Activated CD8-positive, alpha-beta memory T cell treated with anti-CD3 and anti-CD28 coated beads for 24 hours (primary cell): ENCODE data around the gene CLDN5.
"Not testable (repeated sequence)": the region's sequence is repeated elsewhere in the genome, so short reads cannot be mapped to it uniquely, and the experiment has no call there.

Experiments
- DNase-seq: peaks from one replicate; pipeline ENCODE4 v3.0.0-alpha.2; 2020

The CLDN5 gene

GRCh38 chr22:19524170-19525115, at the start of gene CLDN5:
Gene CLDN5 (minus strand): TSS chr22:19524410. CDS start chr22:19524255, 155 bp downstream.
- peak; percentile 54 for DNase-seq

- no peak for DNase-seq
These were observed 47.8 kb upstream of the CLDN5 start for GRCh38 chr22:19571995-19572394.

GRCh38 chr22:19571207-19571795, 47.1 kb upstream of the CLDN5 start:
- no peak for DNase-seq

DNA sequence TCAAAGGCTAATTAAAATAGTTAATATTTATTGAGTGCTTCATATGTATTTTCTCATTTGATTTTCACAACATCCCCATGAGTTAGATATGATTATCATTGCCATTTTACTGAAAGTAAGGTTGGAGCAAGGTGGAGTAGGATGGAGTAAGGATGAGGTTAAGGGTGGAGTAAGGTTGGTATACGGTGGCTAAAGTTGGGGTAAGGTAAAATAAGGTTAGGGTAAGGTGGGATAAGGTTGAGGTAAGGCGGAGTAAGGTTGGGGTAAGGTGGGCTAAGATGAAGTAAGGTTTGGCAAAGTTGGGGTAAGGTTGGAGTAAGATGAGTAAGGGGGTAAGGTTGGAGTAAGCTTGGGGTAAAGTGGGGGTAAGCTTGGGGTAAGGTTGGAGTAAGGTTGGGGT, 45.8 kb upstream of the CLDN5 start:
- no peak for DNase-seq

DNA sequence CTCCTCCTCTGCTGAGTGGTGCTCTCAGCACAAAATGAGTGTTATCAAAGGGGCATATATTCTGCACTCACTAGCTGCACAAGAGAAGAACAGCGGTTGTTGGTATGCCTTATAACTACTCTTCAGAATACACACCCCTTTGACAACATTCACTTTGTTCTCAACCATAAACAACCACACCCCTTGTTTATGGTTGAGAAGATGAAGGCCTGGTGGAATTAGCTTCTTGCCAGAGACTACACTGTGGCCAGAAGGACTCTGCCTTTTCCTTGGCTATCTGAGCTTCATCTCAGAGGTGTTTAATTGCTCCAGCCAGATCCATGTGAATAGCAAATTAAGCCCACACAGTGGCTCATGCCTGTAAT, 45.0 kb upstream of the CLDN5 start:
- no peak for DNase-seq

DNA sequence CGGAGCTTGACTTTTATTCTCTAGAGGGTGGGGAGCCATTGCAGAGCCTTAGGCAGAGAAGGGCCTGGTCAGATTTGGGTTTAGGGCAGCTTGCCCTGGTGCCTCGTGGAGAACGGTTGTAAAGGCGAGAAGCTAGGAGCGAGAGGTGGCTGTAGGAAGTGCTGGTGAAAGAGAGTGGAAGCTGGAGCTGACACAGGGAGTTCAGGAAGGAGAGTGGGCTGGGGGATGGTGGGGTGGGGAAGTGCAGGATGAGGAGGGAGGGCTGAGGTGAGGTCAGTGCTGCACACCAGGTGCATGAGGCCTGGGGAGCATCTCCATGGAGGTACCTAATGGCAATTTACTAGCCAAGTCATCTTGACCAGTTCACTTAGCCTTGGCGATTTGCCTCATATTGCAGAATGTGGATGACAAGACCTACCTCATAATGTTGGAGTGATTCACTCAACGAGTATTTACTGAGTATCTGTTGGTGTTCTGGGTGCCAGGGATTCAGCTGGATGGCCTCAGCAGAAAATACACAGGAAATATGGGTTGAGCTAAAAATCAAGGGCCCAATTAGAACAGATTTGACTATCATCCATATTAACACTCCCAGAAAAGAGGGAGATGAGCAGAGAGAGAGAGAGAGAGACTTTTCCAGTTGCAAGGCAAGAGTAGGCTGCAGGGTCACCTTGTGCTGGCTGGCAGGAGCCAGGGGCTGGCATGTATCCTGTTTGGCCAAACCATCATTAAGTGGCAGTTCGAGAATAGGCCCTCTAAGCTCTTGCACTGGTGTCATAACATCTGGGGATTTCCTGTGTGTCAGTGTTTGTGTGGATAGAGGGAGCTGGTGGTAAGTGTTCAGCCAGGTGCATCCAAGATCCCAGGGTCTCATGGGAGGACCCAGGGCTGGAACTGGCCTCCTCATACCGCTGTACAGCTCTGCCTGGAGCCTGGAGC, 44.4 kb upstream of the CLDN5 start:
- DNase-seq = no peak

GRCh38 chr22:19567157-19568009, 43.2 kb upstream of the CLDN5 start:
- DNase-seq = no peak

DNA sequence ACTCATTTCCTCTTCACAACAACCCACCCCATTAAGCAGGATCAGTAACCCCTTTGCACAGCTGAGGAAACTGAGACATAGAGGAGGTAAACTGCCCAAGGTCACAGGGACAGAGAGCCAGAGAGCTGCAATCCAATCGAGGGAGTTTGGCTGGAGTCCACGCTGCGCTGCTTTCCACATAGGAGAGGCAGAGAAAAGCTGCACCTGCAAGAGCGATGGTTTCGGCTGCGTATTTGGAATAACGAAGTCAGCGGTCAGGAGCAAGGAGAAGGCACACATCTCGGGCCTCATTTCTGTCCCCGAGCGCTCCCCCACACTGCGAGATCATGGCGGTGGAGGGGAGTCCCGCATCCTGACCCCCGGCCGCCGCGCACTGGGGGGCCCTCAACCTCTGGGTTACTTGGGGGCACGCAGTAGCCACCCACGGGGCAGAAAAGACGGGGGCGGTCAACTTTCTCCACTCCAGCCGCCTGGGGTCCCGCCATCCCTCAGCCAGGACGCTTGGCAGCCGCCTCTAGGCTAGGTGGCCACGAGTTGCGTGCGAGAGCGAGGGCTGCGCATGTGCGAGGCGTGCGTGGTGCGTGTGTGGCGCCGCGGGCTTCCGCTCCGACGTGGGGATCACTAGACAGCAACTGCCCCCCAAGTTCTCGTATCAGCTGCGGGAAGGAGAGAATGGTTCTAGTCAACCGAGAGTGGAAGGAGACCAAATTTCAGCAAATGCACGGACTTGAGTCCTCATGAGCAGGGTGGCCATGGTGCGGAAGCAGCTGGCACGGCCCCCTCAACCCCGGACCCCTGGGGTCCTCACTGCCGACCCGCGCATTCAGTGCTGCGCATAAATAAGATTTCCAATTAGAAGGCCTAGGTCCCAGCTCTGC, 42.3 kb upstream of the CLDN5 start:
- DNase-seq = no peak

DNA sequence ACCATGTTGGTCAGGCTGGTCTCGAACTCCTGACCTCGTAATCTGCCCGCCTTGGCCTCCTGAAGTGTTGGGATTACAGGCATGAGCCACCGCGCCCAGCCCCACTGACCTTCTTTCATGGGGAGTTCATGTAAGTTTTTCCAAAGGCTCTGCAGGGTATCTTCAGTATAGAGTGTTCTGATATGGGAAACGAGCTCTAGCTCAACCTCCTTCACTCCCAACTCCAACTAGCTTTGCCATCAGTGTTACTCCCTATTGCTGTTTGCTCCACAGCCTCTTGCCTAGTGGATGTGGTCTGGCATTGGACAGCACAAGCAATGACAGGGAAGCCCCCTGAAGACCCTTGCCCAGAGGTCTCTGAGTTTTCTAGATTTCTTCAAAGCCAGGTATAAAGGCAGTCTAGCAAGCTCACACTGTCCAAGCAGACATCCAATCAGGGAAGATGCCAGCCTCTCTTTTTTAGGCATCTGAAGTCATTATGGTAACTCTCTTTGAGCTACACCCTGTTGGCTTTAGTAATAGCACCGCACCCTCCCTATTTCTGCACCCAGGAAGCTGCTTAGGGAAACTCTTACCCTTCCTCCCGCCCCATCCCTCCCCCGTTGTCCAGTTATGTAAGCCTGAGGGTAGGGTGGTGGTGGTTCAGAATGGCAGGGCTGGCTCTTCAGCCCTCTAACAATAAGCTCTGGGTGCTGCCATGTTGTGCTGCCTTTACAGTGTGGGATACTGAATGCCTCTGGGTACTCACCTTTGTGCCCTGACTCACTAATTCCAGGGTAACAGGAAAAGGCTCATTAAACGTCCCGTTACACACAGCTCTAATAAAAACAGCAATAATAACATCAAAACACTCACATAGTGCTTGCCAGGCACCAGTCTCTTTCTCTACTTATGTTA, 41.4 kb upstream of the CLDN5 start:
- no peak for DNase-seq

DNA sequence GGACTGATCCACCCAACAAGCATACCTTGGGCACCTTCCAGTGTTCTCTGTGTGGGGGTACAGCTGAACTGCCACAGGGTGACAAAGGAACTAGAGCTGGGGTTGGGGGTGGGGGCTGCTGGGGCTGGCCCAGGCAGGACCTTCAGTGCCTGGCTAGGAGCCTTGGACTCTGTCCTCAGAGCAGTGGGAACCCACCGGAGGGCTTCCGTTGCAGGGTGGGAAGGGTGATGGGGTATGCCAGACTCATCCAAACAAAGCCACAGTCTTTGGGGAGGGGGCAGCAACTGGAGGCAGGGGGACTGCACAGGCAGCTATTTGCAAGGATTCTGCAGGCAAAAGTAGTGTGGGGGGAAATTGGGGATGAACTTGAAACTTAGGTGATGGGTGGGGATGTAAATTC, 35.7 kb upstream of the CLDN5 start:
- DNase-seq = no peak

DNA sequence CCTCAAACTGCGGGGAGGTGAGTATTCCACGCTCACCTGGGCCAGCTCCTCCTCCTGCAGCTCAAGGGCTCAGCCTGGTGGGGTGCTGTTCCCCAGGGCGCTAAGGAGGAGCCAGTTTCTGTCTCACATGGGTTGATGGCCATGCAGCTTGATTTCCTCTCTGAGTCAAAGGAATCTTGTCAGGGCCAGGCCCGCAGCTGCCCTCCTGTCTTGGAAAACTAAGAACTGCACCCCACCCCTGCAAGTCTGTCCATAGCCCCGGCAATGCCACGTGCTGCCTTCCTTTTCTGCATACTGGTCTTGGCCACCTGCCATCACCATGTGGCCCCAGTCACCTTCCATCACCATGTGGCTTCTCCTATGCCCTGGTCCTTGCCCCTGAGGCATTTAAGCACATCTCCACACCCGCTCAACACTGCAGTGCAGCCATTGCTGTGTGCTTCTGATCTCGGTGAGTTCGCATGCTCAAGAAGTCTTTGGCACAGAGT, 35.2 kb upstream of the CLDN5 start:
- DNase-seq = no peak

GRCh38 chr22:19556963-19557545, 32.8 kb upstream of the CLDN5 start:
- no peak for DNase-seq

GRCh38 chr22:19555651-19556050, 31.4 kb upstream of the CLDN5 start:
- no peak for DNase-seq

GRCh38 chr22:19554834-19555404, 30.7 kb upstream of the CLDN5 start:
- DNase-seq = no peak

GRCh38 chr22:19553201-19553600, 29.0 kb upstream of the CLDN5 start:
- no peak for DNase-seq

- no peak for DNase-seq
These were observed 26.2 kb upstream of the CLDN5 start for GRCh38 chr22:19550382-19550781.

DNA sequence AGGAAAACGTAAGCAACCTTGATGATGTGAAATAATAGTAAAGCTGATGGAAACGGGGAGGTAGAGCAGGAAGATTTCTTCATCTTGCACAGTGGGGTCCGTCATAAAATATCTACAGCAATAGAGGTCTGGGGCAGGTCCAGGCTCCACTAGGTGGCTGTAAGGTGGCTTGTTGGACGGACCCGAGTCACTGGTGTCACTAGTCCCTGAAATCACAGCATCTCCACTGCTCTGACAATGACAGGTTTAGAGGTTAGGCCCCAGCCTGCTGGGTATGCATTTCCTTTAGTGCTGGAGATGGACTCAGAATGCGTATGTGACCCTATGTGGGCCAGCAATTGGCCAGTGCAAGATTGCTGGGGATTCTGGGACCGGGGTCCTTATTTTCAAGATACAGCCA, 25.2 kb upstream of the CLDN5 start:
- DNase-seq = no peak

DNA sequence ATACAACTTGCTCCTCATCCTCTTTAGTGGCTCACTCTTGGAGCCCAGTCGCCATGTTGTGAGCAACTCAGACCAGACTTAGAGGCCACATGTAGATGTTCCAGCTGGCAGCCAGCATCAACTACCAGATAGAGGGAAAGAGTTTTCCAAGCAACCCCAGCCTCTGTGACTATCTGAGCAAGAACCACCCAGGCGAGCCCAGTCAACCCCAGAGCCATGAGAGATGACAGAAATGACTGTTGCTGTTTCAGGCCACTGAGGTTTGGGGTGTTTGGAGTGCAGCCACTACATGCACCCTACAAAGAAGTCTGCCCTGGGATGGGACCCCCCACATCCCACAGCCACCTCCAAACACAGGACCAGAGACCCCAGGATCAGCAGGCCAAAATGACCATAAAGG, 24.8 kb upstream of the CLDN5 start:
- DNase-seq = no peak

DNA sequence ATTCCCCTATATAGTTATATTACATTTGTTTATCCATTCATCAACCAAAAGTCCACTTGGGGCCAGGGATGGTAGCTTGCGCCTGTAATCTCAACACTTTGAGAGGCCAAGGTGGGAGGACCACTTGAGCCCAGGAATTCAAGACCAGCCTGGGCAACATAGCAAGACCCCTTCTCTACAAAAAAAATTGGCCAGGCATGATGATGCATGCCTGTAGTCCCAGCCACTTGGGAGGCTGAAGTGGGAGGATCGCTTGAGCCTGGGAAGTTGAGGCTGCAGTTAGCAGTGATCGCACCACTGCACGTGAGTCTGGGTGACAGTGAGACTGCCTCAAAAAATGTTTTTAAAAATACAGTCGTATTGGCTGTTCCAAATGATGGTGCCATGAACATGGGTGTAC, 24.2 kb upstream of the CLDN5 start:
- not testable (repeated sequence) for DNase-seq
